Hematopoietic multipotent progenitor cell treated with erythropoietin and hydrocortisone succinate and interleukin-3 and kit ligand, for 15 days (in vitro differentiated cells): ENCODE measurements around the gene CDH4.
"Not testable (repeated sequence)": the region's sequence is repeated elsewhere in the genome, so short reads cannot be mapped to it uniquely, and the experiment has no call there.

ENCODE experiments used
- DNase-seq: peaks from one replicate; pipeline ENCODE4 v3.0.0-alpha.2; 2015; ENCODE audit warnings: low spot score

CDH4 gene

GRCh38 chr20:61385731-61386130 lies 133.7 kb downstream of the CDH4 start:
- no peak for DNase-seq

DNA sequence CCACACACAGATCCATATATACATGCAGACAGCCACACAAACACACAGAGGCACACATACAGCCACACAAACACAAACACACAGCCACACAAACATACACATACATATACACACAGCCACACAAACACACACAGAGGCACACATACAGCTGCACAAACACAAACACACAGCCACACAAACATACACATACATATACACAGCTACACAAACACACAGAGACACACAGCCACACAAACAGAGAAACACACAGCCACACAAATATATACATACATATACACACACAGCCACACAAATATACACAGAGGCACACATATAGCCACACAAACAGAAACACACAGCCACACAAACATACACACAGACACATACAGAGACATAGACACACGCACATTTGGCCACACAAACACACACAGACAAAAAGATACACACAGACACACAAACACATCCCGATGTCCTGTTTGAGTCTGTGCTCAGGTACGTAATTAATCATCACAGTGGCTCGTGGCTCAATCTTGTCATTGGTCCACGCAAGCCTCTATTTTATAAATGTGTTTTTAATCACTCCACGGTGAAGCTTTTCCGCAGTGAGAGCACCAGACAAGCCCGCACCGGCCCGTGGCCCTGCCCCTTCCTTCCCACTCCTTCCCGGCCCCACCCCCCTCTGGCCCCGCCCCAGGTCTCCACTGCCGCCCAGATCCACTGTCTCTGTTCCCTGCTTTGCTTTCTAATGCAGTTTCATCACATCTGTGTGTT lies 135.3 kb downstream of the CDH4 start:
- DNase-seq = no peak

GRCh38 chr20:61387954-61388348 lies 135.9 kb downstream of the CDH4 start:
- no peak for DNase-seq

GRCh38 chr20:61389077-61389476 lies 137.0 kb downstream of the CDH4 start:
- DNase-seq = no peak

GRCh38 chr20:61391185-61391584 lies 139.1 kb downstream of the CDH4 start:
- no peak for DNase-seq

DNA sequence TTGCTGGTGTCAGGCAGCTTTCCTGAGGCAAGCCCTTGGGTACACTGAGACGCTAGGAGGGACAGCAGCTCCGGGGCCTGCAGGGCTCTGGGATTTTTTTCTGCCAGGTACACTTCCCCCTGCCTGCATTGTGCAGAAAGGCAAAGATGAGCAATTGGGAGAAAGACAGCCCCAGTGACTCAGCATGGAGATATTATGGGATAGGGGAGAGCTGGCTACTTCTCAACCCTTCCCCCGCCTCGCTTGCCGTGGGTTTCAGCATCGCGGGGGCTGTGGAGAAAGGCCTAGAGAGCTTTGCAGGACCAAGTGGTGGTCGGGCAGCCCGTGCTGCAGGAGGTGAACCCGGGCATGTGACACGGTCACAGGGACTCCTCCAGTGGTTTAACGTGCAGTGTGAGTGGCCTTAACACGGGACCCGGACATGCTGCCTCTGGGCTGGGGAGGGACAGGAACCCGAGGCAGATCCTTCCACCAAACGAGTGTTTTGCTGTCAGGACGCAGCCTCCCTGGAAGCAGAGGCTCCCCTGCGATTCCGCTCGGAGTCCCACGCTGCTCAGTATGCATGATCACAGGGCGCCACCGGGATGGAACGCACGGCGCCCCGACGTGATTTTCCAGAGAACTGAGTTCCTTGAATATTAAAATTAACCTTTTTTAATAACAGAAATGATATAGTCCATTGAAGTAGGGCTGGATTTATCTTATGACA lies 139.9 kb downstream of the CDH4 start:
- DNase-seq = no peak

- DNase-seq = no peak
Measured at GRCh38 chr20:61394088-61394799, 142.2 kb downstream of the CDH4 start.

DNA sequence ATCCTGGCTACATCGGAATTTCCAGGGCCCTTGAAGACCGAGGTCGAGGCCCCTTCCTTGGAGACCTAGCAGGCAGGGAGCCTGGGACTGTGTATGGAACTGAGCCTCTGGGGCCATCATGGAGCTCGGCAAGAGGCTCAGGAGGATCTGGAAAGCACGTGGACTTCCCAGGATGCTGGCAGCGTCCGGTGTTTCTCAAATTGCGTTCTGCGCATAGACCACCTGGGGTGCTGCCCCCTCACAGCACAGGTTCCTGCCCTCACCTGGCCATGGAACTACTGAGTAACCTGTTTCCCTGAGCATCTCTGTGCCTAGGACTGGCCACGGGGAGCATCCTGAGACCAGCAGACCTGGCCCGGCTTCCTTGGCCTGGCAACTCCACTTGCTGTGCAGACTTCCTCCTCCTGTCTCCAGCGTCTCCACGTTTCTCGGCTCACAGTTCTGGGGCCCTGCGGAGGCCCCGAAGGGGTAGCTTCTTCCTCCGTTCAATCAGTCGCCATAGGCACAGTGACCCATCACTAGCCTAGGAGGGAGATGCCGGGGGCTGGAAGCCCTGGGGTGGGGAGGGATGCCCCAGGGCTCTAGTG lies 144.3 kb downstream of the CDH4 start:
- no peak for DNase-seq

GRCh38 chr20:61397146-61397545 lies 145.1 kb downstream of the CDH4 start:
- DNase-seq = no peak

GRCh38 chr20:61397790-61398189 lies 145.7 kb downstream of the CDH4 start:
- DNase-seq = no peak

GRCh38 chr20:61399433-61399832 lies 147.4 kb downstream of the CDH4 start:
- no peak for DNase-seq

DNA sequence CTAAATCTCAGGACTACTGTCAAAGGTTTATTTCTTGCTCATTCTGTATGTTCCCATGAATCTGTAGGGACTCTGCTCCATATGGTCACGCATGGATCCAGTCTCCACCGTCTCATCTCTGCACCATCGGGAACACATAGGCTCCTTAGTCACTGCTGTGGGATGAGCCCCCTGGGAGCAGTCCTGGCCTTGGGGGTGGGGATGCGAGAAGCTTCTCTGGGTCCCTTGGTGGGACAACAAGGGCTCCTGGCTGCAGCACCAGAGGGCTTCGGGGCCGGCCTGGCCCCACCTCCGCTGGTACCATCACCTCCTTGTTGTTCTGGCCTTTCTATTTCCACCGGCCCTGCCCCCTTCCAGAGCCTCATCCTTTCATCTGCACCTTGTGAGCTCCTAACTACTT lies 148.4 kb downstream of the CDH4 start:
- DNase-seq = no peak

GRCh38 chr20:61404303-61404702 lies 152.2 kb downstream of the CDH4 start:
- DNase-seq = no peak

DNA sequence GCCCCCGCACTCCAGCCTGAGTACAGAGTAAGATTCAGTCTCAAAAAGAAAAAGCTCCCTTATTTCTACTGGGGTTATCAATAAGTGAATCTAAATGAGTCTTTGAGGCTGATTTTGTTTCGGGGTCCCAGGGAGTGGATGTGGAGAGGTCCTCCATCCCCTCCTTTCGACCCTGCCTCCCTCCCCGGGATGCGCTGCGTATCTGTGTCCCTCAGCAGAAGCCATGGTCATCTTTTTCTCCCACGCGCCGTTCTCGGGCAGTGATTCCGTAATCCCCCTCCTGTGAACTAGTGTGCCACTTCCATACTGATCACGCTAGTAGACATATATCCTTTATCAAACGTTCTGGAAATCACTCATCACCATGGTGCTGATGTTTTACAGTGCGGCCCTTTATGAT lies 152.9 kb downstream of the CDH4 start:
- no peak for DNase-seq

DNA sequence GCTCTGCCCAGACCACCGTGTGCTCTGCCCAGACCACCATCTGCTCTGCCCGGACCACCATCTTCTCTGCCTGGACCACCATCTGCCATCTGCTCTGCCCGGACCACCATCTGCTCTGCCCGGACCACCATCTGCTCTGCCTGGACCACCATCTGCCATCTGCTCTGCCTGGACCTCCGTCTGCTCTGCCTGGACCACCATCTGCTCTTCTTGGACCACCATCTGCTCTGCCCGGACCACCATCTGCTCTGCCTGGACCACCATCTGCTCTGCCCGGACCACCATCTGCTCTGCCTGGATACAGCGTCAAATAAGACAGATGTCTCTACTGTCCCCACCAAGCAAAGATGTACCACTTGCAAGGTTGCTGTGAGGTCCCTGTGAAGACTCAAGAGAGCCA lies 154.7 kb downstream of the CDH4 start:
- not testable (repeated sequence) for DNase-seq

GRCh38 chr20:61407561-61407960 lies 155.5 kb downstream of the CDH4 start:
- DNase-seq = no peak

DNA sequence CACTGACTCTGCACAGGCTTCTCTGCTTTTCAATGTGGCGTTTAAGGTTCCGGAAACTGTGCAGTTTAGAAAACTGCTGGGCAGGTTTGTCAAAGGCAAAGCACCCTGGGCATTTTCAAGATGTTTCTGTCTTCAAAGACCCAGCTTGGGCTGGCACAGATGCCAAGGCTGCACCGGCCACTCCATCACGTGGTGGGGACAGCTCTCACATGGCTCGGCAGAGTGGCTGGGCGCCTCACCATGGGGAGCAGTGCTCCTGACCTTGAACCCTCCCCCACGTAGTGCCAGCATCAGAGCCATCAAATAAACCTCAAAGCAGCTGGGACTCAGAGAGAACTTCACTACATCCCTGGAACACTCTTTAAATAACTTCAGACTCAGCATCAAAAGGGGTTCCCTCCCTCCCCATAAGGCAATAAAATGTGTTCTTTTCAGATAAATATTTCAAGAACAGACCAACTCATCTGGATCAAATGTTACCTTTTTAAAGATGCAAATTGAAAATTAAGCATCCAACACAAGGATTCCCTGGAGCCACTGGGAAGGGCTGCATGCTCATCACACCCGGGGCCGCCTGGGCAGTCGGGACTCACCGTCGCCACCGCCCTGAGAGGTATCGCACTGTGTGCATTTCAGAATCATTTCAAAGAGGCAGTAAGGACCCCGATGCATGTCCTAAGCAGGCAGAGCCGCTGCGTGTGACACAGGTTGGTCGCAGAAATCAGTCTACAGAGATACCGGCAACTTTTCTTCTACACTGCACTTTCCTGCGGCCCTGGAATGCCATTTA lies 157.1 kb downstream of the CDH4 start:
- DNase-seq = no peak

DNA sequence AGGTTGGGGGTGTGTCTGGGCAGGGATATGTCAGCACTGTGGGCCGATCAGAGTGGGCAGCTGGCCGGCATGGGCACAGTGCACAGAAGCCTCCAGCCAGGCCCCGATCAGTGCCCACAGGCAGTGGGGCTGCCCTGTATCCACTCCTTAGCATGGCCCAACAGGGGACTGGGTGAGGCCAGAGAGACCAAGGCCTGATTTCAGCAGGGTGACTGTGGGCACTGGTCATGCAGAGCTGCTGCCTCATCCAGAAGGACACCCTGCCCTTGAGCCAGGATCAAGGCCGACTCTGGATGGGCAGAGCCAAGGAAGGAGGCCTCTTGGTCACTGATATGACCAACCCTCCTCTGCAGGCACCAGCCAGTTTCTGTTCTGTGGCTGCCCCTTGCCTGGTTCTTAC lies 159.7 kb downstream of the CDH4 start:
- DNase-seq = no peak

DNA sequence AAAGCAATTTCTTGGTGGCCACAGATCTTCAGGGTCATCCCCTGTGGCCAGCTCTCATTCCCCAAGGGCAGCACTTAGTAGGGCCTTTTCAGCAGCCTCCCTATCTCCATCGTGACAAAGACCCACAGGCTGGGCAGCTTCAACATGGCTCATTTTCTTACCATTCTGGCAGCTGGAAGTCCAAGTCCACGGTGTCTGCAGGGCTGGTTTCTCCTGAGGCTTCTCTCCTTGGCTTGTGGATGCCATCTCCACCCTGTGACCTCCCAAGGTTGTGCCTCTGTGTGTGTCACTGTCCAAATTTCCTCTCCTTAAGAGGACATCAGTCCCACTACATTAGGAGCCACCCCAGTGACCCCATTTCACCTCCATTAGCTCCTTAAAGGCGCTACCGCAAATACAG lies 161.7 kb downstream of the CDH4 start:
- DNase-seq = no peak

DNA sequence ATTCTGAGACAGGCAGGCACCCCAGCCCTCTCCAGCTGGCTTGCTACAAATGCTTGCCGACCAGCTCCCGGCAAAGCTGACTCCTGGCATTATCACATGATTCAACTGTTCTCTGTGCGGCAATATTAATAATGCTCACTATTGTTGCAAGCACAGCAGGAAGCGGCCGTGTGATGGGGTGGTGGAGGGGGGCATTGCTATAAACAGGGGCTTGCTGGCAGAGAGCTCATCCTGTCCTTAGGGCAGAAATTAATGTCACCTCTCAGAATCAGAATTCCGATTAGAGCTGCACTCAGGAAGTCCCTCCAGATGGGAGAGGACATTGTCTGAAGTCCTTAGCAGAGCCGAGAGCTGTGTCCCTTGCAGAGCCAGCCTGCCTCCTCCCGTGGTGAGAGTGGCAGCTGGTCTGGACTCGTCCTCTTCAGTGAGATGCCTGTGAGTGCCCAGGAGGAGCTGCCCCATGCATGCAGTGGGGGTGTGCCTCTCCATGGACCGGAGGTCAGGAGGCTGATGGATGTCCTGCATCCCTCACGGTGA lies 162.5 kb downstream of the CDH4 start:
- DNase-seq = no peak

GRCh38 chr20:61416546-61416945 lies 164.5 kb downstream of the CDH4 start:
- DNase-seq = no peak
